Activated CD4-positive, CD25-positive, alpha-beta regulatory T cell treated with anti-CD3 and anti-CD28 coated beads, Interleukin-2, amount 50 U/mL, for 72 hours (primary cell): ENCODE data around the gene SP9.

Experiments
- DNase-seq: peaks from one replicate; pipeline ENCODE4 v3.0.0; 2021

Gene SP9

DNA sequence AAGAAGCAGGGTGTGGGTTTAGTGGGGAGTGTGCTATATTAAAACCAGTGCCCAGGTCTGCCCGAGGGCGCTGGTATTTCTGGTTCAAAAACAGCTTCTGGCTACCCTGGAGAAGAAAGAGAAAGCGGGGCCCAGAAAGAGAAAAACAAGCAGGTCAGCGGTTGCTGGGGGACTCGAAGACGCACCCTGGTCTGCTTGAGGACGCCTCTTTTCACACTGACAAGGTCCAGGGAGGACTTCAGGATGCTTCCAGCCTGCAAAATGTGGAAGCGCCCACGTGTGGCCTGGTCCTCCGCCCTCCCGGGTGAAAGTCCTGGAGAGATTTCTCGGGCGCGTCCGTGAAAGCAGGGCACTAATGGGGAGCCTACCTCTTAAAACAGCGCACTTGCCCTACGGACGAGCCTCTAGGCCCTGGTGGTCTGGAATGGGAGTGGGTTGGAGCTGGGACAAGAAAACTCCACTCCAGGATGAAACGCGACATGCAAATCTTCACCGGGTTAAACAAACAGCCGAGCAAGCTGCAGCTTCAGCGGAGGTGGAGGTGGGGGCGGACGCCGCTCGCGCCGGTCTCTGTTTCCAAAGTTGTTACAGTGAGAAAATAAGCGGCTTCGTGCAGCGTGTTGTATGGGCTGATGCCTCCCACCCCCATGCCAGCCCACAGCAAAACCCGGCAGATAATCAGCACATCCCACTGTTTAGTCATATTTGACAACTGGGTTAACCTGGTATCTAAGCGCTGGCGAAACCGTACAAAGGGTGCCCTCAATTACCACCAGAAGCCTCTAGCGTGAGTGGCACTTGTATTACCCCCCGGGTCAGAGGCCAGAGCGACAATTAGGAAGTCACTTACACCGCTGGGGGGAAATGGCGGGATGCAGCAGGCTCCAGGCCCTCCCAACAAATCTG is 1.1 kb upstream of the SP9 start:
- DNase-seq, result no peak

DNA sequence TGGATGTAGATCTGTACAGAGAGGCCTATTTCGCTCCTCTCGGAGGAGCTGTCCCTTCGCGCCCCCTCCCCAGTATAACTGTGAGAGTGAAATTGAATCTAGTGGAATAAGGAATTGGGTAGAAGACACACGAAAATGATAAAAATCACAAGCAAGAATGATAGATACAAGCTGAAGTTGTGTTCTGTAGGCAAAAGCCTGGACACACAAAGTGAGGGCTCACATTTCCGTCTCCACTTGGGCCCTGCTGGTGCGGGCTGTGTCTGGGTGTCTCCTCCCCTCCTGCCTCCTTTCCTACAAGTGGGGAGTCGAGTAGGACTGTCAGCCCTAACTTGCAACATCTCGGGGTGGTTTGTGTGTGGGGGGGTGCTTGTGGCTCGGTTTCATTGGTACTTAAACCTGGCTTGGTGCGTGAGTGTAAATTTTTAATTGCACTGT is 457 bp upstream of the SP9 start:
- DNase-seq, result no peak

DNA sequence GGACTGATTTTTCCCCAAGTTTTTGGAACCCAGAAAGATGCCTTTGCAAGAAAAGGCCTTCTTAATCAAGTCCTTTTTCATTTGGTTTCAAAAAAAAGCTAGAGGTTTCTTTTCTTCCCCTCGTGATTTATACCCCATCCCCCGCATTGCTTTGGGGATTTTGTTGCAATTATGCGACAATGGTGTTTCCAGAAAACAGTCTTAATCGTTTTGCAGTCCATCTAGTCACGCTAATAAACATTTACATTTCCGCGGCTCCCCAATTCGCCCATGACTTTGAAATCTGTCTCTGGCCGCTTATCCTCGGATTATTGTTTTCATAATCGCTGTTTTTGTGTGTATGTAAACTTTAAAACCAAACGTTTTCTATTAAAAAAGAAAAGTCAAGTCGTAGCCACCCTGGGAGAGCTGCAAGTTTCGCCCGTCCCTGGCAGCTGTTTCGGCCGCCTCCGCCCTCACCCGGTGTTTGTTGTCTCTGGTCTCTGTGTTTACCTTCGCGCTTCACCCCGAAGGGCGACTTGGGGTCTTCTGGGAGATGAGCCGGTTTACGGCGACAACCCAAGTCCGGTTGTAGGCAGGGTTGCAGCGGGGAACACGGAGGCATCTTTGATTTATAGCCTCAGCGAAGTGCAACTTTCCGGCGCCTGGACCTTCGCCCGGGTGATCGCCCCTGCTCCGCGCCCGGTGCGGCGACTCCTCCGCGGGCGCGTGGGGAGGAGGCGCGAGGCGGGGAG is 667 bp downstream of the SP9 start:
- no peak for DNase-seq

DNA sequence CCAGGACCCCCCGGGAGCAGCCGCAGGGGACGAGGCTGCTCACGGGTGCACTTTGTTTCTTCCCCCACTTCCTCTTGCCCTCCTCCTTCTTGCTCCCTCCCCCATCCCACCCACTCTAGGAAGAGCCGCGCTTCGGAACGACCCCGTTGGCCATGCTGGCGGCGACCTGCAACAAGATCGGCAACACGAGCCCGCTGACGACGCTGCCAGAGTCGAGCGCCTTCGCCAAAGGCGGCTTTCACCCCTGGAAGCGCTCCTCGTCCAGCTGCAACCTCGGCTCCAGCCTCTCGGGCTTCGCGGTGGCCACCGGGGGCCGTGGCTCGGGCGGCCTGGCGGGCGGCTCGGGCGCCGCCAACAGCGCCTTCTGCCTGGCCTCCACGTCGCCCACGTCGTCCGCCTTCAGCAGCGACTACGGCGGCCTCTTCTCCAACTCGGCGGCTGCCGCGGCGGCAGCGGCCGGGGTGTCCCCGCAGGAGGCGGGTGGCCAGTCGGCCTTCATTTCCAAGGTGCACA is 1.3 kb downstream of the SP9 start:
- DNase-seq, result peak; percentile 38

DNA sequence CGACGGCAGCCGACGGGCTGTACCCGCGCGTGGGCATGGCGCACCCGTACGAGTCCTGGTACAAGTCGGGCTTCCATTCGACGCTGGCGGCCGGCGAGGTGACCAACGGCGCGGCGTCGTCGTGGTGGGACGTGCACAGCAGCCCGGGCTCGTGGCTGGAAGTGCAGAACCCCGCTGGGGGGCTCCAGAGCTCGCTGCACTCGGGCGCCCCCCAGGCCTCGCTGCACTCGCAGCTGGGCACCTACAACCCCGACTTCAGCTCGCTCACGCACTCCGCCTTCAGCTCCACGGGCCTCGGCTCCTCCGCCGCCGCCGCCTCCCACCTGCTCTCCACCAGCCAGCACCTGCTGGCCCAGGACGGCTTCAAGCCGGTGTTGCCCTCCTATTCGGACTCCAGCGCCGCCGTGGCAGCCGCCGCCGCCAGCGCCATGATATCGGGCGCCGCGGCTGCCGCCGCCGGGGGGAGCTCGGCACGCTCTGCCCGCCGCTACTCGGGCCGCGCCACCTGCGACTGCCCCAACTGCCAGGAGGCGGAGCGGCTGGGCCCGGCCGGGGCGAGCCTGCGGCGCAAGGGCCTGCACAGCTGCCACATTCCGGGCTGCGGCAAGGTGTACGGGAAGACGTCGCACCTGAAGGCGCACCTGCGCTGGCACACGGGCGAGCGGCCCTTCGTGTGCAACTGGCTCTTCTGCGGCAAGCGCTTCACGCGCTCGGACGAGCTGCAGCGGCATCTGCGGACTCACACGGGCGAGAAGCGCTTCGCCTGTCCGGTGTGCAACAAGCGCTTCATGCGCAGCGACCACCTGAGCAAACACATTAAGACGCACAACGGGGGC is 2.0 kb downstream of the SP9 start:
- DNase-seq, result peak; percentile 43

DNA sequence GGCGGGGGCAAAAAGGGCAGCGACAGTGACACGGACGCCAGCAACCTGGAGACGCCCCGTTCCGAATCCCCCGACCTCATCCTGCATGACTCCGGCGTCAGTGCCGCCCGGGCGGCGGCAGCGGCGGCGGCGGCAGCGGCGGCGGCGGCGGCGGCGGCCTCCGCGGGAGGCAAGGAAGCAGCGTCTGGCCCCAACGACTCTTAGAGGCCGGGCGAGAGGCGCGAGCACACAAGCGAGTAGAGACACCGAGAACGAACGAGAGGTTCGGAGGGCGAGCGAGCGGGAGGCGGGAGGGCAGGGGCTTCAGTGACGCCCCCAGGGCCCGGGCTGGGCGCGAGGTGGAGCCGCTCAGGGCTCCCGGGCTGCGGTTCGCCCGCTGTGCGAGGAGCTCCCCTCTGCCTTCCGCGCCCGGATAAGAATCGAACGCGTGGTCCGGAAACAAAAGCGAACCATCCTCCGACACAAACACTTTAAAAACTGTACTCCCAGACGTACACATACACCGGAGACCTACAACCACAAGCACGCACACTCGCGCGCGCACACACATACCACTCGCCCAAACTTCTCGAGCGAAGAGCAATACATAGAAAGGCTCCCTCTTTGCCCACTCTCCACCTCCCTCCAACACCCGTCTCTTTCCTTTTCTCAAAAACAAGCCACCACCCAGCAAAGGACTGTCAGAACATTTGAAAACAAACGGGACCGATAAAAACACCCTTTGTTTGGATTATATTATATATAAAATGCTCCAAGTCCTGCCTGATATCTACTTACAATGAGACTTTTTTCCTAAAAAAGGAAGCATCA is 2.8 kb downstream of the SP9 start:
- peak; percentile 42 for DNase-seq

DNA sequence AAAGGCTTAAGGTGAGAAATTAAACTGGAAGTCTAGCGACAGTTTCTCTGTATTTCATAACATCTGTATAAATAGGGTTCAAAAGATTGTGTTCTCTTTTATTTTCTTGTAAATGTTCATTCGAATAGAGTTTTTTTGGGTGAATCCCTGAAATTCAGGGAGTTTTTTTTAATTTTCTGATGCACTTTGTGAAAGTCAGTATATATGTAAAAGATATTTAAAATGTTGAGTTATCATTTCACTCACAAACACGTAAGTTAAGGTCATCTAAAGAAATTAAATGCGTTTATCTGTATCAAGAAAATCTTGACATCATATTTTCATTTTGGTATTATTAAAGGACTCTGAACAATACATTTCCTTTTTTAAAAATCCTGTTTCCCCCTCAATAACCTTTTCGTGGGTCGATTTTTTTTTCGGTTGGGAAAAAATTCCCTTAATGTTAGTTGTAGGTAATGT is 3.4 kb downstream of the SP9 start:
- DNase-seq, result no peak

DNA sequence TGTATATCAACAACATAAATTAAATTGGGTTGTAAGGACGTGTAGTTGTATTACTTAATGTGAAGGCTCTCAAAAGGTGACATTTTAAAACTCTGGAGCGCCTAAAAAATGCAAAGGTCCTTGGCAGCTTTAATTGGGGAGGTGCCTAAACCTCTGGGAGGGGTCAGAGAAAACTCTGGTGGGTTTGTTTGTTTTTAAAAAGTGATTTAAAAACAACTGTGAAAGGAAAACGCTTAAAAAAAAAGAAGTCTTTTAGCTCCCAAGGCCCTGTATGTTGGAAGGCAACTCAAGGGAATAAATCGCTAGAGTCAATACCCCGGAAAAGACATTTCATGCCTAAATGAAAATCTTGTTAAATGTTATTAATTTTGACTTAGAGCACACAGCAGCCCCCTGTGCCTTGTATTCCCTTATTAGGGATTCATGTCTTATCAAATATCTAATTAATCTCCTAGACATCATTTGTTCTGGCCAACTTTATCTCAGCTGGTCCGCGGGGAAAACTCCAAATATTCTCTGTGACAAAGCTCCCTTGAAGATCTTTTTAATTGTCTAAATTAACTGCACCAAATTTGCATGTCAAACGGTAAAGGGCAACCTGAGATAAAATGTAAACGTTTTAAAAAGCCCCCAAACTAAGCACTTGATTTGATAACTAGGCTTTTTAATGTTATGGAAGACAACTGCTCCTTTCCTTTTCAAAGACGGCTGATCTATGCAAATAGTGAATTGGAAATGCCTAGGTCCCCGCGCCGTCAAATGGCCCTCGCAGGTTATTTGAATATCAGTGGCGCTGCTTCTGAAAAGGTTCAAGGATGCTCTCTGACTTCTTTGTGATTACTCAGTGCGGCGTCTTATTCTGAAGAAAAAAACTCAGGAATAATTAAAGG is 4.2 kb downstream of the SP9 start:
- DNase-seq, result no peak

DNA sequence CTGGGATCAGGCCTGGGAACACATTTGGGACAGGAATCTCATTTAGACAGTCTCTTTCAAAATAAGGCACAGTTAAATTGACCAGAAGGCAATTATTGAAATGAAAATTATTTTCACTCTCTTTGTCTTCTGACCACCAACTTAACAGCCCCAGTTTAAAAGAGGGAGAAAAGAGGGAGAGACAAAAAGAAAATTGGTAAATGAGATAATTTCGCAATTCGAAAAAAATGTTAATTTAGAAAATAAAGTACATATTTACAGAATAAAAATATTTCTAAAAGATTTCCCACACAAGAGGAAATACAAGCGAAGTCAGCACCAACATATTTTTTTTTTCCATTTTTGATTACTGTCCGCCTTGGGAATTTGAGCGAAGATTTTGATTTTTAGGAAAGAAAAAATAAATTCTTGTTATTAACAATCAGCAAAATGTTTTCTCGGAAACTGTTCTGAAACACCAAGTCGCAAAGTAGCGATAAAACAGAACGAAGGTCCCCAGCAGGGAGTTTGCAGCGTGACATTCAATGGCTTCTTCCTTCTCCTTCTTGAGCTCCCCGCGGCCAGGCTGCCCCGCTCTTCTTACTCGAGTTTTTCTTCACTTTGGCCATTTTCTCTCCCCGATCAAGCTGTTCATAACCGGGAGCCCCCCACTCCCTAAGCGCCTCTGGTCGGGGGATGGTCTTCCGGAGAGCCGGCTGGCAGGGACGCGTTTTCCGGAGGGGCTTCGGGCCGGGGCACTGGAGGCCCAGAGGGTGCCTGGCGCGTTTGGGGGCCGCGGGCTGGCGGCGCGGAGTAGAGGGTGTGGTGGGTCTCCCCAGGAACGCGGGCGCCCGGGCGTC is 5.0 kb downstream of the SP9 start:
- DNase-seq, result no peak

DNA sequence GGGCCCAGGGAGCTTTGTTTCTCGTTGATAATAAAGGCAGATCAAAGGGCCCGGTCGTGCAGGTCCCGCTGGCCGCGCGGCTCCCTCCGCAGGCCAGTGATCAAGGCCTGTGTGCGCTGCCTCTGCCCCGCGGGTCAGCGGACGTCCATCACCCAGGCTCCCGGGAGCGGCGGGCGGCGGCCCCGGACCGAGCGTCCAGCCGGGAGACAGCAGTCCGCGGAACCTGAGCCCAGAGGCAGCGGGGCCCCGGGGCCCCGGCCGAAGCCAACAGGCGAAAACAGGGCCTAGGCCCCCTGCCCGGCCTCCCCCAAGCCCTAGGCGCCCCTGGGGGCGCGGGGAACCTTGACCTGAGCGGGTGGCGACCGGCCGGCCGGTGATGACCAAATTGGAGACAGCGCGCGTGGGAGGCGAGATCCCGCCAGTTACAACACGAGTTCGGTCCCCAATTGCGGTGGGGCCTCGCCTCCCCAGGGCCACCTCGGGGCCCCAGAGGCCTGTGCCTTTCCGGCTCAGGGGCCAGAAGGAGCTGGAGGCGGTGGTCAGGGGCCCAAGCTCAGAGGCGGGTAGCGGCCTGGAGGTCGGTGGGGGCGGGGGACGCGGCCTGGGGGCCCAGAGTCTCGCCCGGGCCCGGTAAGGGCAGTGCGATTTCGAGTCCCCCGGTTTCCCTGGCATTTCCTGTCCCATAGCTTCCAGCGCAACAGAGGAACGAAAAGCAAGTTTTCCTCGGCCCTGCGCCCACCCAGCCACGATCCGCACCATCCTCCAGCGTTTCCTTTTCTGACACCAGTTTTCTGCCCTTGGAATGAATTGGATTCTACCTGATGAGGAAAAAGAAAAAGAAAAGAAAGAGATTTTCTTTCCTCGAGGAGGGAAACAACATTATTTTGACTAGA is 5.9 kb downstream of the SP9 start:
- no peak for DNase-seq

DNA sequence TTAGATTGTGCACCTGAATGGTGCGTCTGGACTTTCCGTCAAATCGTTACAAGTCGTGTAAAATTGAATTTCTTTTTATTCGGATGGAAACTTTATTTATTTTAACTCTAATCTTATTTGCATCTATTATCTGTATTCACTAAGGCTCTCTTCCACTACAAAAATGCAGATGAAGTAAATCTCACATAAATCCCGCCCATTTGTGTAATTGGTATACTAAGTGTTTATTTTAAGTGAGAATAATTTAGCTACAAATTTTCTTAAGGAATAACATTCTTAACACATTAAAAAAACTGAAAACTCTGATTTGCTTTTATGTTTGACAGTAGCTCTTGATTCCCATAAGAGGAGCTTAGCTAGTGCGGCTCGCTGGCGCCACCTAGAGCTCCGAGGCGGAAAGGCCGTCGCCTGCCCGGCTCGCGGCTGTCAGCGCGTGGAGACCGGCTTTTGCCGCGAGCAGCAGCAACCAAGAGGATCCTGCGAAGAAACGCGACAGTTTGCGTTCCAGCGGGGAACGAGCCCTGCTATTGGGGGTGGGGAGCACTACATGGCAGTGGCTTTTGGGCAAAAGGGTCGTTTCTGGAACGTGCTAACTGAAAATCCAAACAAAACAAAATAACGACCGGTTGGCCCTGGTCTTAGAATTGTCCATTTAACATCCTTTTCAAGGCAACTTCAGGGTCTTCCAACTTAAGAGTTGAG is 6.7 kb downstream of the SP9 start:
- peak; percentile 91 for DNase-seq

DNA sequence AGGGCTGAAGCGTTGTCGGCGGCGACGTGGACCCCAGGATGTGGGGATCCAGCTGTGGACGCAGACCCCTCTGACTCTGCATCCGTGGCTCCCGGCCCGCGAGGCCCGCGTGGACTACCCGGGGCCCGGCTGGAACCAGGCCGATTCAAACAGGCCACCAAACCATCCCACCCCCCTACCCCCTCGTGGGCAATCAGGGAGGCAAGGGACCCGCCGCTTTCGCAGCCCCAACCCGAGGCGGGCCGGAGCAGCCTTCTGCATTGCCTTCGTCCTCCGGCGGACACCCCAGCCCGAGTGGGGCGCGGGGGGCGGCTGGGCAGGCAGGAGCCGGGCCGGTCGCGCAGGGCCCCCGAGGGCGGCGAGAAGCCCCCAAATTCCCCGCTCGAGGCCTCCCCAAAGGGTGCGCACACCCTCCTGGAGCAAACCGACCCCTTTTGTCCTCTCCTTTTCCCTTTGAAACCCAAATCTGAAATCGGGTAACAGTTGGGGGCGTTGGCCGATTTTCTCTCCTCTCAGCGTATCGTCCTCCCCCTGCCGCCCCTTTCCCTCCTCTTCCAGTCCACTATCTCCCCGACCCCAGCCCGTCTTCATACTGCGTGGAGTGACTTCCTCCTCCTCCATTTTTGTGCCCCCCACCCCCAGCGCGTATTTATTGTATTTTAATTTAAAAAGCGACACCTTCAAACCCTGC is 7.4 kb downstream of the SP9 start:
- DNase-seq, result no peak

DNA sequence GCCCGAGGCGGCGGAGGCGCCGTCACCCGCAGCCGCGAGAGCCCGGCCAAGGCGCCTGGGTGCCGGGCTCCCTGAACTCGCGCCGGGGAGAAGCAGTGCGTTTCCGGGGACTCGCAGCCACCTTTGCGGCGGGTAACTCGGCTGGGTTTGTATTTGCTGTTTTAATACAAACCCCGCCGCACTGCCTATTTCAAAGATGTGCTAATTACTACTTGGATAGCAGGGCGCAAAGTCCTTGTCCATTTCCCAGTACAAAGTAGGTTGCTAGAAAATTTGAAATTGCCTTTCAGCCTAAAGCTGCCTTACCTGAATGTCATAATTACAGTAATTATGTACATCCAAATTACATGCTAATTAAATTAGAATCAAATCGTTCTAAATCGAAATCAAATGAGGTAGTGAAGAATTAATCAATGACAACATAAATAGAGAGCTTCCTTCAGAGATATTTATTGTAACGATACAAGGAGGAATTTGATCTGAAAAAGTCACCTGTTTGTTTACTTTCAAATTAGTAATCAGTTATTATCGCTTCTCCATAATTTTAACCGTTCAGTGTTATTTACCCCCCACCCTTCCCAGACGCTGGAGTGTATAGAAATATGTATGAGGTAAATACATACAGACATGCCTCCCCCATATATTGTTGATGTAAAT is 8.1 kb downstream of the SP9 start:
- DNase-seq, result no peak

DNA sequence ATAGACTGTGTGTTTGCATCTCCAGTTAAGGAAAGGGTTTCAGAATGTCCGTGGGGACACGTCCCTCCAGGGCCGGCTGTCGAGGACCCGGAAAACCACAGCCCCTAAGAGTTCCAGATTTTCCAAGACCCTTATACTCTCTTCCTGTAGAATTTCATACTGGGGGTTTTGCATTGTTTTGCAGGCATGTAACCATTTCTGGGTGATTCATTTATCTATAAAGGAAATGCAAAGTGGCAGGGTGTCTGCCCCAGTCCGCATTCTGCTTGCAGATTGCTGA is 8.5 kb downstream of the SP9 start:
- no peak for DNase-seq

DNA sequence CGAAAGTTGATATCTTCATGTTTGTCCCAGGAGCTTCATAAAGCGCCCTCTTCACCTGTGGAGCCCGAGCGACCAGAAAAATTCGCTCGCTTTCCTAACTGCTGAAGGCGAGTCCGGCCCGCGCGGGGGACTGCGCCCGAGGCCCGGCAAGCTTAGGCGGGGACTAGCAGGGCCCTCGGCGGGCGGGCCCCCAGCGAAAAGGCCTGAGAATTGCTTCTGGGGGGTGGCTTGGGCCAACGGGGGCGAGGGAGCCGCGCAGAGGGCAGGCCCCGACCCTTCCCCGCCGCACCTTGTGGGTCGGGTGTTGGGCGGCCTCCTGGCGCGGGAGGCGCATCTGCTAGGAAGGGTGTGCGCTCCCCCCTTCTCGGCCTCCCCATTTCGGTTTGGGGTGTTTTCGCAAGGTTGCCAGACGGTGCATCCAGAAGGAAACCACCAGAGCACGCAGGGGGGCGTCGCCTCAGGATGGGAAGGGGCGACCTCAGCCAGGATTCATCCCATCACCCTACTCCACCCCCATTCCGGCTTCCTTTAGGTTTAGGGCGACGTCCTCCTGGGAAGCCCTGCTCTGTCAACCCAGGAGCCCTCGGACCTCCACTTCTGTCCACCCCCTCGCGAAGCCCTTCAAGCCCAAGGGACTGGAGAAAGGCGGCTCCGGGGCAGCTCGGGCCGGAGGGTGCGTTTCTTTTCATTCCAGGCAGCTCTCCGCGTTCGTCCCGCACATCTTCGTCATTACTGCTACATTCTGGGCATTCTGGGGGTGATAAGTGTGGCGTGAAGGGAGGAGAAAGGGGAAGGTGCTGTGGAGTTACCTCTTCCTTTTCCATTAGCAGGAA is 9.1 kb downstream of the SP9 start:
- DNase-seq, result no peak

DNA sequence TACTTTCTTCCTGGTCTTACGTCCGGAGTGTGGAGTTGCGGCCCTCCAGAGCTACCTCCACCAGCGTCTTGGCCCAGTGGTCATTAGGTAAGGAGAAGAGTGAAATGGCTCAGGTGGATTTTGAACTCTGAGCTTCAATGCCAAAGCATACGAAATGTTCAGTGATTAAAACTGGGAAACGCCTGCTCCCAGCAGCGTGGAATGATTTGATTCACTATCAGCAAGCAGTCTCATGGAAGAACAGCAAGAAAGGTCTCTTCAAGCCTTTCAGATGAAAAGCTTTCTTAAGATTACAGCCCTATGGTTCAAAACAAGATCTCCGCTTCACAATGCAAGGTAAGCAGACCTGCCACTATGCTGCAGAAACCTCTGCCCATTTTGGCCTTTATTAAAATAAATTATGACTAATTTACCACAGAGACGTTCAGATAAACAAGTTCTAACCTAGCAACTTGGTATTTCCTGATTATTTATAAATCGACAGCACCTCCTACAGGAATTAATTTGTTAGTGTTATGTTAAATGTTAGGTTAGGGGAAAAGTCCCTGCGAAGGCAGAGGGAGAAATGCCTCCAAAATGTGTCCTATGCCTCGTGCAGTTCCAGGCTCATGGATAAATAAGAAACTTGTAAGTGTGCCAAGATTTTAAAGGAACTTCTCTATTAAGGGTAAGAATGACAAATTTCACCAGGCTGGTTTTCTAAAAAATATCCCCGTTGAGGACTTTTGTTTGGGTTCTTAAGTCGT is 10.1 kb downstream of the SP9 start:
- DNase-seq, result no peak
